HUES64 (cell line): Measurements from ENCODE around the gene TNS3.

Experiments used
- H3K27ac ChIP-seq: 2 replicates; pipeline ENCODE4 v1.7.0; 2013; ENCODE audit warnings: low read depth, low read length, inconsistent platforms
- H3K27me3 ChIP-seq: 2 replicates; pipeline ENCODE4 v1.6.1; 2013; ENCODE audit warnings: mild to moderate bottlenecking, low read length; ENCODE audit not compliant: insufficient read depth
- H3K36me3 ChIP-seq: 2 replicates; pipeline ENCODE4 v1.6.1; 2013; ENCODE audit warnings: mild to moderate bottlenecking, low read length; ENCODE audit not compliant: insufficient read depth
- H3K4me1 ChIP-seq: 2 replicates; pipeline ENCODE4 v1.6.1; 2013; ENCODE audit warnings: mild to moderate bottlenecking, low read length, moderate library complexity; ENCODE audit not compliant: insufficient read depth
- H3K4me3 ChIP-seq: 2 replicates; pipeline ENCODE4 v1.5.1; 2013; ENCODE audit warnings: mild to moderate bottlenecking, low read length, moderate library complexity
- H3K9ac ChIP-seq: 2 replicates; pipeline ENCODE4 v1.6.1; 2013; ENCODE audit warnings: mild to moderate bottlenecking, low read depth, low read length
- H3K9me3 ChIP-seq: 2 replicates; pipeline ENCODE4 v1.6.1; 2013; ENCODE audit warnings: low read depth, low read length; ENCODE audit not compliant: insufficient read depth
- WGBS: fragments of 150-250, 120-280 bp; methylation state at CpG from one replicate; pipeline ENCODE4 v1.1.7; 2013; ENCODE audit warnings: missing lambda C conversion rate; 5-methylcytosine and 5-hydroxymethylcytosine counted together

TNS3 gene

GRCh38 chr7:47484923-47485639 is 96.8 kb downstream of the TNS3 start:
- 96% methylated on average over 17 of the region's 17 CpGs for WGBS
- Histone ChIP-seq H3K27ac (no peak overlapping the region), H3K4me3 (no peak overlapping the region), H3K9ac (no peak overlapping the region), H3K9me3 (no peaks in the 10 kb centered on the region), H3K36me3 (no peaks in the 10 kb centered on the region; the same call in 1 of the 2 replicates), H3K27me3 (peaks cover 34% of the 10 kb centered on the region), H3K4me1 (peaks cover 44% of the 10 kb centered on the region)

GRCh38 chr7:47484457-47484856 is 97.5 kb downstream of the TNS3 start:
- Histone ChIP-seq H3K27me3 (peaks cover 39% of the 10 kb centered on the region), H3K36me3 (no peaks in the 10 kb centered on the region; the same call in 1 of the 2 replicates), H3K4me3 (no peak overlapping the region), H3K9me3 (no peaks in the 10 kb centered on the region), H3K27ac (no peak overlapping the region), H3K9ac (no peak overlapping the region), H3K4me1 (peaks cover 44% of the 10 kb centered on the region)
- 95% methylated on average over 7 of the region's 7 CpGs for WGBS

- peaks cover 43% of the 10 kb centered on the region for H3K27me3 ChIP-seq
- H3K27ac ChIP-seq = no peak overlapping the region
- no peaks in the 10 kb centered on the region; the same call in 1 of the 2 replicates for H3K36me3 ChIP-seq
- 90% methylated on average over 16 of the region's 16 CpGs for WGBS
- H3K4me1 ChIP-seq = peaks cover 42% of the 10 kb centered on the region
- no peak overlapping the region for H3K4me3 ChIP-seq
- H3K9ac ChIP-seq = no peak overlapping the region
- no peaks in the 10 kb centered on the region for H3K9me3 ChIP-seq
Measured at GRCh38 chr7:47483604-47484273, 98.2 kb downstream of the TNS3 start.

- no peaks in the 10 kb centered on the region; the same call in 1 of the 2 replicates for H3K36me3 ChIP-seq
- H3K4me3 ChIP-seq = no peak overlapping the region
- H3K9me3 ChIP-seq = no peaks in the 10 kb centered on the region
- no peak overlapping the region for H3K27ac ChIP-seq
- peaks cover 45% of the 10 kb centered on the region for H3K27me3 ChIP-seq
- H3K9ac ChIP-seq = no peak overlapping the region
- 85% methylated on average over 15 of the region's 15 CpGs for WGBS
- H3K4me1 ChIP-seq = peaks cover 30% of the 10 kb centered on the region
Measured at GRCh38 chr7:47482013-47482875, 99.7 kb downstream of the TNS3 start.

- peaks cover 45% of the 10 kb centered on the region for H3K27me3 ChIP-seq
- H3K27ac ChIP-seq = no peak overlapping the region
- H3K4me1 ChIP-seq = peaks cover 28% of the 10 kb centered on the region
- 85% methylated on average over 7 of the region's 7 CpGs for WGBS
- H3K9me3 ChIP-seq = no peaks in the 10 kb centered on the region
- no peak overlapping the region for H3K9ac ChIP-seq
- no peaks in the 10 kb centered on the region; the same call in 1 of the 2 replicates for H3K36me3 ChIP-seq
- no peak overlapping the region for H3K4me3 ChIP-seq
Measured at GRCh38 chr7:47481541-47482012, 100.3 kb downstream of the TNS3 start.

GRCh38 chr7:47480576-47481538 is 101.1 kb downstream of the TNS3 start:
- Histone ChIP-seq H3K4me3 (no peak overlapping the region), H3K27ac (peak overlapping the region; percentile 63; the same call in 1 of the 2 replicates), H3K4me1 (peaks cover 28% of the 10 kb centered on the region), H3K27me3 (peaks cover 45% of the 10 kb centered on the region), H3K36me3 (no peaks in the 10 kb centered on the region), H3K9ac (no peak overlapping the region), H3K9me3 (no peaks in the 10 kb centered on the region)
- WGBS = 23% methylated on average over 11 of the region's 12 CpGs

GRCh38 chr7:47479821-47480575 is 101.9 kb downstream of the TNS3 start:
- H3K36me3 ChIP-seq = no peaks in the 10 kb centered on the region
- no peak overlapping the region; the same call in 1 of the 2 replicates for H3K27ac ChIP-seq
- H3K4me3 ChIP-seq = no peak overlapping the region
- no peak overlapping the region for H3K9ac ChIP-seq
- H3K27me3 ChIP-seq = peaks cover 45% of the 10 kb centered on the region
- peaks cover 28% of the 10 kb centered on the region for H3K4me1 ChIP-seq
- H3K9me3 ChIP-seq = no peaks in the 10 kb centered on the region
- 77% methylated on average over 12 of the region's 12 CpGs for WGBS

- no peak overlapping the region for H3K4me3 ChIP-seq
- H3K9ac ChIP-seq = no peak overlapping the region
- H3K27ac ChIP-seq = no peak overlapping the region
- peaks cover 39% of the 10 kb centered on the region for H3K27me3 ChIP-seq
- 89% methylated on average over 13 of the region's 17 CpGs for WGBS
- no peaks in the 10 kb centered on the region for H3K36me3 ChIP-seq
- H3K4me1 ChIP-seq = peaks cover 28% of the 10 kb centered on the region
- H3K9me3 ChIP-seq = no peaks in the 10 kb centered on the region
Measured at GRCh38 chr7:47478926-47479711, 102.8 kb downstream of the TNS3 start.

GRCh38 chr7:47478017-47478344 is 103.9 kb downstream of the TNS3 start:
- Histone ChIP-seq H3K4me3 (no peak overlapping the region), H3K4me1 (peaks cover 28% of the 10 kb centered on the region), H3K27me3 (peaks cover 29% of the 10 kb centered on the region), H3K9me3 (no peaks in the 10 kb centered on the region), H3K9ac (no peak overlapping the region), H3K27ac (no peak overlapping the region), H3K36me3 (no peaks in the 10 kb centered on the region)
- 75% methylated on average over 6 of the region's 6 CpGs for WGBS
